Activated CD8-positive, alpha-beta memory T cell treated with anti-CD3 and anti-CD28 coated beads for 1 hour (primary cell): Measurements from ENCODE around the gene CYP1B1.

Experiments
- DNase-seq, 2 donors: peaks; one replicate each; pipeline ENCODE4 v3.0.0-alpha.2; 2020; ENCODE audit warnings: low read depth in 1 of 2; ENCODE audit errors: extremely low read depth in 1 of 2

Gene CYP1B1

GRCh38 chr2:38076710-38077430 lies 919 bp upstream of the CYP1B1 start:
- DNase-seq = no peak

- DNase-seq = no peak
Observed at GRCh38 chr2:38076152-38076709, 280 bp upstream of the CYP1B1 start.

GRCh38 chr2:38074764-38075506 lies 1.0 kb downstream of the CYP1B1 start:
- DNase-seq = no peak

- DNase-seq = no peak
Observed at GRCh38 chr2:38074058-38074763, 1.7 kb downstream of the CYP1B1 start.

GRCh38 chr2:38073211-38074057 lies 2.5 kb downstream of the CYP1B1 start:
- DNase-seq = no peak

- DNase-seq = no peak
Observed at GRCh38 chr2:38070438-38070837, 5.5 kb downstream of the CYP1B1 start.

GRCh38 chr2:38068234-38068633 lies 7.7 kb downstream of the CYP1B1 start:
- DNase-seq = no peak

- DNase-seq = no peak
Observed at GRCh38 chr2:38066421-38067115, 9.4 kb downstream of the CYP1B1 start.

GRCh38 chr2:38065502-38066135 lies 10.3 kb downstream of the CYP1B1 start:
- DNase-seq = no peak

GRCh38 chr2:38064801-38065501 lies 11.0 kb downstream of the CYP1B1 start:
- DNase-seq = no peak

- DNase-seq = no peak
Observed at GRCh38 chr2:38060236-38061018, 15.5 kb downstream of the CYP1B1 start.

- no peak for DNase-seq
Observed at GRCh38 chr2:38057651-38058410, 18.1 kb downstream of the CYP1B1 start.

- no peak for DNase-seq
Observed at GRCh38 chr2:38056216-38056615, 19.7 kb downstream of the CYP1B1 start.

GRCh38 chr2:38045811-38046210 lies 30.1 kb downstream of the CYP1B1 start:
- no peak for DNase-seq

- DNase-seq = no peak
Observed at GRCh38 chr2:38039121-38039910, 36.6 kb downstream of the CYP1B1 start.

- DNase-seq = no peak
Observed at GRCh38 chr2:38038682-38039081, 37.3 kb downstream of the CYP1B1 start.
